Measurements from ENCODE around the gene JPH4. TPM values are rescaled to one million over a fixed set of nuclear protein-coding genes. Genes with fewer than 3 reads are reported as not detected.
"Not testable (repeated sequence)": the region's sequence is repeated elsewhere in the genome, so short reads cannot be mapped to it uniquely, and the experiment has no call there.

The JPH4 gene
- total RNA-seq, 1 donor from 2014 or later, result 3.2 TPM

DNA sequence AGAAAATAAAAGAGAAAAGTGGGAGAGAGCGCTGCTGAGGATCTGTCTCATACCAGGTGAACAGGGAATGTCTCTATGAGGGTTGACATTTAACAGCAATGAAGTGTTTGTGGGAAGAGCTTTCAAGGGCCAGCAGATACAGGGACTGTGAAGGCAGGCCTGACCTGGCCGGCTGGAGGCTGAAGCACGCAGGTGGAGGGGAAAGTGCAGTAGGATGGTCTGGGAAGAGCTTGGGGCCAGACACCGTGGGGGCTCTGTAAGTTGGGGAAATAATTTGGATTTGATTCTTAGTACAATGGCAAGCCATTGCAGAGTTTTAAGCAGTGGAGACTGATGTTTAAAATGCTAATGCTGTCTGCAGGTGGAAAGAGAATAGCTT lies 33.8 kb upstream of the JPH4 start:
- H3K4me1 ChIP-seq, result no peaks in the 10 kb centered on the region
- H3K4me1 Mint-ChIP-seq, result no peaks in the 10 kb centered on the region
- H3K9me3 ChIP-seq (ENCODE audit: low read depth), result no peaks in the 10 kb centered on the region
- H3K27ac Mint-ChIP-seq, result no peak overlapping the region
- no peak overlapping the region for H3K9ac ChIP-seq
- H3K4me3 ChIP-seq, result no peak overlapping the region
- H3K27me3 Mint-ChIP-seq (ENCODE audit: insufficient read depth, low read depth), result no peaks in the 10 kb centered on the region
- no peaks in the 10 kb centered on the region for H3K36me3 Mint-ChIP-seq
- no peaks in the 10 kb centered on the region for H3K79me2 ChIP-seq (ENCODE audit: low read depth)
- H3K27ac ChIP-seq, result no peak overlapping the region
- peaks cover 4% of the 10 kb centered on the region for H3K9me3 Mint-ChIP-seq
- TF ChIP-seq EZH2 (IDR thresholded peaks at IDR 0.05) (no peak), EZH2phosphoT487 (IDR thresholded peaks at IDR 0.05) (no peak)
- TF ChIP-seq, protein P1, sequence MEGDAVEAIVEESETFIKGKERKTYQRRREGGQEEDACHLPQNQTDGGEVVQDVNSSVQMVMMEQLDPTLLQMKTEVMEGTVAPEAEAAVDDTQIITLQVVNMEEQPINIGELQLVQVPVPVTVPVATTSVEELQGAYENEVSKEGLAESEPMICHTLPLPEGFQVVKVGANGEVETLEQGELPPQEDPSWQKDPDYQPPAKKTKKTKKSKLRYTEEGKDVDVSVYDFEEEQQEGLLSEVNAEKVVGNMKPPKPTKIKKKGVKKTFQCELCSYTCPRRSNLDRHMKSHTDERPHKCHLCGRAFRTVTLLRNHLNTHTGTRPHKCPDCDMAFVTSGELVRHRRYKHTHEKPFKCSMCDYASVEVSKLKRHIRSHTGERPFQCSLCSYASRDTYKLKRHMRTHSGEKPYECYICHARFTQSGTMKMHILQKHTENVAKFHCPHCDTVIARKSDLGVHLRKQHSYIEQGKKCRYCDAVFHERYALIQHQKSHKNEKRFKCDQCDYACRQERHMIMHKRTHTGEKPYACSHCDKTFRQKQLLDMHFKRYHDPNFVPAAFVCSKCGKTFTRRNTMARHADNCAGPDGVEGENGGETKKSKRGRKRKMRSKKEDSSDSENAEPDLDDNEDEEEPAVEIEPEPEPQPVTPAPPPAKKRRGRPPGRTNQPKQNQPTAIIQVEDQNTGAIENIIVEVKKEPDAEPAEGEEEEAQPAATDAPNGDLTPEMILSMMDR (IDR thresholded peaks at IDR 0.05), result no peak
- no peaks in the 10 kb centered on the region for H3K27me3 ChIP-seq
- no peak overlapping the region for H3K4me3 Mint-ChIP-seq
- H2AFZ ChIP-seq (replicated peaks), result no peak overlapping the region
- no peak overlapping the region for H3K4me2 ChIP-seq
- H4K20me1 ChIP-seq (ENCODE audit: low read depth), result no peaks in the 10 kb centered on the region
- no peaks in the 10 kb centered on the region for H3K36me3 ChIP-seq
- no peak for DNase-seq (ENCODE audit: low spot score)
- H3F3A ChIP-seq (ENCODE audit: low read depth), result no peaks in the 10 kb centered on the region

DNA sequence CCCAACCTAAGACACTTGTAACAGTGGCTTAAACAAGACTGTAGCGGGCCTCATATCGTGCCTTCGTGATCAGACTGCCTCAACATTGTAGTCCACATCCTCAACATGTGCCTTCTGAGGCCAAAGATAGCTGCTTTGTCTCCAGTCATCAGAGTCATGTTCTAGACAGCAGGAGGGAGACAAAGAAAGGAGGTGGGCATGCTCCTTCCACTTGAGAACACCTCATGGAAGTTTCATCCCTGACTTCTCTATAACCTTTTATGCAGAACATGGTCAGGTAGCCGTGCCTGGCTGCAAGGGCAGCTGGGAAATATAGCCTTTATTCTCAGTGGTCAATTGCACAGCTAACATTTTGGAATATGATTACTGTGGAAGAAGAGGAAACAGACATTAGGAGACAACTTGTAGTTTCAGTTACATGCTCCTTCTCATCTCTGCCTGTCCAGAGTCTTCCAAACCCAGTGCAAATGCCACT lies 32.3 kb upstream of the JPH4 start:
- TF ChIP-seq, protein P1 (IDR thresholded peaks at IDR 0.05), result no peak
- TF ChIP-seq EZH2 (IDR thresholded peaks at IDR 0.05) (no peak), EZH2phosphoT487 (IDR thresholded peaks at IDR 0.05) (no peak)
- H3K4me2 ChIP-seq, result no peak overlapping the region
- Mint-ChIP-seq H3K36me3 (no peaks in the 10 kb centered on the region), H3K4me3 (no peak overlapping the region), H3K27ac (no peak overlapping the region), H3K27me3 (ENCODE audit: insufficient read depth, low read depth) (peaks cover 2% of the 10 kb centered on the region), H3K9me3 (peaks cover 4% of the 10 kb centered on the region), H3K4me1 (no peaks in the 10 kb centered on the region)
- no peak overlapping the region for H3K9ac ChIP-seq
- no peak overlapping the region for H3K27ac ChIP-seq
- H3K36me3 ChIP-seq, result no peaks in the 10 kb centered on the region
- H3K27me3 ChIP-seq, result no peaks in the 10 kb centered on the region
- no peaks in the 10 kb centered on the region for H3K79me2 ChIP-seq (ENCODE audit: low read depth)
- no peak overlapping the region for H3K4me3 ChIP-seq
- no peaks in the 10 kb centered on the region for H3F3A ChIP-seq (ENCODE audit: low read depth)
- no peak for DNase-seq (ENCODE audit: low spot score)
- no peak overlapping the region for H2AFZ ChIP-seq (replicated peaks)
- H4K20me1 ChIP-seq (ENCODE audit: low read depth), result no peaks in the 10 kb centered on the region
- H3K4me1 ChIP-seq, result no peaks in the 10 kb centered on the region
- no peaks in the 10 kb centered on the region for H3K9me3 ChIP-seq (ENCODE audit: low read depth)

DNA sequence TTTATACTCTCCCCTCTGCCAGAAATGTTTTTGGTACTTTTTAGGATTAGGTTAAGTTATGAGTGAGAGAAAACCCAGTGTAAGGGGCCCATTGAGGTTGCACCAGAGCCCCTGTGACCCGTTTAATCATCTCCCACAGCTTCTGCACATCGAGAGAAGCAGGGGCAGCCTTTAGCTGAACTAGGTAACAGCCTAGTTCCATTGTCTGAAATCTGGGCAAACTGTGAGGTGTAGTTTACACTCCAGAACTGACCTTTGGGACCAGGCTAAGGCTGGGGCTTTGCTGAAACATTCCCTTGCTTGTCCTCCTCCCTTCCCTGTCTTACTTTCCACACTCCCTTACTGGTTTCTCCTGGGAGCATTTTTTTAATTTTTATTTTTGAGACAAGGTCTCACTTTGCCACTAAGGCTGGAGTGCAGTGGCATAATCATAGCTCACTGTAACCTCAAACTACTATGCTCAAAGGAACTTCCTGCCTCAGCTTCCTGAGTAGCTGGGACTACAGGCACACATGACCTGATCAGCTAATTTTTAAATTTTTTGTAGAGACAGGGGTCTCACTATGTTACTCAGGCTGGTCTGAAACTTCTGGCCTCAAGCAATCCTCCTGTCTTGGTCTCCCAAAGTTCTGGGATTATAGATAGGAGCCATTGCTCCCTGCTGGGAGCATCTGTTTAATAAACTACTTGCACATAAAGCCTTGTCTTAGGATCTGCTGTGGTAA lies 31.7 kb upstream of the JPH4 start:
- Histone ChIP-seq H3F3A (ENCODE audit: low read depth) (no peaks in the 10 kb centered on the region), H3K9ac (no peak overlapping the region), H3K4me1 (no peaks in the 10 kb centered on the region), H3K4me3 (no peak overlapping the region), H3K27me3 (no peaks in the 10 kb centered on the region), H3K79me2 (ENCODE audit: low read depth) (no peaks in the 10 kb centered on the region), H2AFZ (replicated peaks) (no peak overlapping the region), H3K9me3 (ENCODE audit: low read depth) (no peaks in the 10 kb centered on the region), H4K20me1 (ENCODE audit: low read depth) (no peaks in the 10 kb centered on the region), H3K4me2 (no peak overlapping the region), H3K27ac (no peak overlapping the region), H3K36me3 (no peaks in the 10 kb centered on the region)
- H3K36me3 Mint-ChIP-seq, result no peaks in the 10 kb centered on the region
- H3K4me3 Mint-ChIP-seq, result no peak overlapping the region
- H3K27me3 Mint-ChIP-seq (ENCODE audit: insufficient read depth, low read depth), result peaks cover 2% of the 10 kb centered on the region
- peaks cover 4% of the 10 kb centered on the region for H3K9me3 Mint-ChIP-seq
- no peak overlapping the region for H3K27ac Mint-ChIP-seq
- TF ChIP-seq, protein P1 (IDR thresholded peaks at IDR 0.05), result no peak
- no peak for TF ChIP-seq EZH2 (IDR thresholded peaks at IDR 0.05)
- TF ChIP-seq EZH2phosphoT487 (IDR thresholded peaks at IDR 0.05), result no peak
- H3K4me1 Mint-ChIP-seq, result no peaks in the 10 kb centered on the region
- DNase-seq (ENCODE audit: low spot score), result no peak

- not testable (repeated sequence) for H4K20me1 ChIP-seq (ENCODE audit: low read depth); H3K4me1 Mint-ChIP-seq; H3K4me2 ChIP-seq; H3F3A ChIP-seq (ENCODE audit: low read depth); H3K9me3 Mint-ChIP-seq; H3K36me3 ChIP-seq; H3K9me3 ChIP-seq (ENCODE audit: low read depth); H3K27me3 ChIP-seq; H3K36me3 Mint-ChIP-seq; H3K27me3 Mint-ChIP-seq (ENCODE audit: insufficient read depth, low read depth); H3K27ac Mint-ChIP-seq; H3K4me3 Mint-ChIP-seq; H3K27ac ChIP-seq; H2AFZ ChIP-seq (replicated peaks); H3K4me3 ChIP-seq; H3K79me2 ChIP-seq (ENCODE audit: low read depth); DNase-seq (ENCODE audit: low spot score); H3K9ac ChIP-seq; H3K4me1 ChIP-seq
Observed at GRCh38 chr14:23609411-23610089, 31.0 kb upstream of the JPH4 start.
